Liver (tissue), 3 donors: ENCODE results near the gene PPFIA4.

Source experiments
- ATF3 ChIP-seq: IDR thresholded peaks from 2 replicates; pipeline ENCODE4 v1.6.1; 2016; ENCODE audit warnings: antibody characterized with exemption
- JUND ChIP-seq, 2 donors: IDR thresholded peaks; 2 replicates each; pipeline ENCODE4 v1.6.1; 2016; ENCODE audit warnings: antibody characterized with exemption in 2 of 2
- MAX ChIP-seq: IDR thresholded peaks from 2 replicates; pipeline ENCODE4 v1.6.1; 2016; ENCODE audit warnings: antibody characterized with exemption
- RAD21 ChIP-seq, 2 donors: IDR thresholded peaks; 2 replicates each; pipeline ENCODE4 v1.6.1; 2016; ENCODE audit warnings: antibody characterized with exemption in 2 of 2, mild to moderate bottlenecking in 2 of 2
- TAF1 ChIP-seq: conservative IDR thresholded peaks from 2 replicates; pipeline ENCODE4 v1.6.1; 2016; ENCODE audit warnings: antibody characterized with exemption, mild to moderate bottlenecking
- YY1 ChIP-seq: IDR thresholded peaks from 2 replicates; pipeline ENCODE4 v1.6.1; 2016; ENCODE audit warnings: antibody characterized with exemption, mild to moderate bottlenecking
- TF ChIP-seq, protein P1 (sequence below): fragments of 150-350 bp; IDR thresholded peaks from 2 replicates; pipeline ENCODE4 v1.5.1; 2017; ENCODE audit warnings: improper control_type of control experiment, low read depth, low read length; ENCODE audit not compliant: missing input control
- TF ChIP-seq, protein P2 (sequence below): IDR thresholded peaks from 2 replicates; pipeline ENCODE4 v1.6.1; 2016; ENCODE audit warnings: antibody characterized with exemption
- TF ChIP-seq, protein P3 (sequence below): IDR thresholded peaks from 2 replicates; pipeline ENCODE4 v1.6.1; 2016; ENCODE audit warnings: antibody characterized with exemption, mild to moderate bottlenecking
- donor health status: healthy.
- donor health status: healthy.

- TF ChIP-seq, protein P1, sequence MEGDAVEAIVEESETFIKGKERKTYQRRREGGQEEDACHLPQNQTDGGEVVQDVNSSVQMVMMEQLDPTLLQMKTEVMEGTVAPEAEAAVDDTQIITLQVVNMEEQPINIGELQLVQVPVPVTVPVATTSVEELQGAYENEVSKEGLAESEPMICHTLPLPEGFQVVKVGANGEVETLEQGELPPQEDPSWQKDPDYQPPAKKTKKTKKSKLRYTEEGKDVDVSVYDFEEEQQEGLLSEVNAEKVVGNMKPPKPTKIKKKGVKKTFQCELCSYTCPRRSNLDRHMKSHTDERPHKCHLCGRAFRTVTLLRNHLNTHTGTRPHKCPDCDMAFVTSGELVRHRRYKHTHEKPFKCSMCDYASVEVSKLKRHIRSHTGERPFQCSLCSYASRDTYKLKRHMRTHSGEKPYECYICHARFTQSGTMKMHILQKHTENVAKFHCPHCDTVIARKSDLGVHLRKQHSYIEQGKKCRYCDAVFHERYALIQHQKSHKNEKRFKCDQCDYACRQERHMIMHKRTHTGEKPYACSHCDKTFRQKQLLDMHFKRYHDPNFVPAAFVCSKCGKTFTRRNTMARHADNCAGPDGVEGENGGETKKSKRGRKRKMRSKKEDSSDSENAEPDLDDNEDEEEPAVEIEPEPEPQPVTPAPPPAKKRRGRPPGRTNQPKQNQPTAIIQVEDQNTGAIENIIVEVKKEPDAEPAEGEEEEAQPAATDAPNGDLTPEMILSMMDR, result no peak
- TF ChIP-seq YY1, result no peak
- no peak for TF ChIP-seq TAF1
- TF ChIP-seq, protein P2, sequence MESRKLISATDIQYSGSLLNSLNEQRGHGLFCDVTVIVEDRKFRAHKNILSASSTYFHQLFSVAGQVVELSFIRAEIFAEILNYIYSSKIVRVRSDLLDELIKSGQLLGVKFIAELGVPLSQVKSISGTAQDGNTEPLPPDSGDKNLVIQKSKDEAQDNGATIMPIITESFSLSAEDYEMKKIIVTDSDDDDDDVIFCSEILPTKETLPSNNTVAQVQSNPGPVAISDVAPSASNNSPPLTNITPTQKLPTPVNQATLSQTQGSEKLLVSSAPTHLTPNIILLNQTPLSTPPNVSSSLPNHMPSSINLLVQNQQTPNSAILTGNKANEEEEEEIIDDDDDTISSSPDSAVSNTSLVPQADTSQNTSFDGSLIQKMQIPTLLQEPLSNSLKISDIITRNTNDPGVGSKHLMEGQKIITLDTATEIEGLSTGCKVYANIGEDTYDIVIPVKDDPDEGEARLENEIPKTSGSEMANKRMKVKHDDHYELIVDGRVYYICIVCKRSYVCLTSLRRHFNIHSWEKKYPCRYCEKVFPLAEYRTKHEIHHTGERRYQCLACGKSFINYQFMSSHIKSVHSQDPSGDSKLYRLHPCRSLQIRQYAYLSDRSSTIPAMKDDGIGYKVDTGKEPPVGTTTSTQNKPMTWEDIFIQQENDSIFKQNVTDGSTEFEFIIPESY, result no peak
- TF ChIP-seq ATF3, result no peak
- TF ChIP-seq, protein P3, sequence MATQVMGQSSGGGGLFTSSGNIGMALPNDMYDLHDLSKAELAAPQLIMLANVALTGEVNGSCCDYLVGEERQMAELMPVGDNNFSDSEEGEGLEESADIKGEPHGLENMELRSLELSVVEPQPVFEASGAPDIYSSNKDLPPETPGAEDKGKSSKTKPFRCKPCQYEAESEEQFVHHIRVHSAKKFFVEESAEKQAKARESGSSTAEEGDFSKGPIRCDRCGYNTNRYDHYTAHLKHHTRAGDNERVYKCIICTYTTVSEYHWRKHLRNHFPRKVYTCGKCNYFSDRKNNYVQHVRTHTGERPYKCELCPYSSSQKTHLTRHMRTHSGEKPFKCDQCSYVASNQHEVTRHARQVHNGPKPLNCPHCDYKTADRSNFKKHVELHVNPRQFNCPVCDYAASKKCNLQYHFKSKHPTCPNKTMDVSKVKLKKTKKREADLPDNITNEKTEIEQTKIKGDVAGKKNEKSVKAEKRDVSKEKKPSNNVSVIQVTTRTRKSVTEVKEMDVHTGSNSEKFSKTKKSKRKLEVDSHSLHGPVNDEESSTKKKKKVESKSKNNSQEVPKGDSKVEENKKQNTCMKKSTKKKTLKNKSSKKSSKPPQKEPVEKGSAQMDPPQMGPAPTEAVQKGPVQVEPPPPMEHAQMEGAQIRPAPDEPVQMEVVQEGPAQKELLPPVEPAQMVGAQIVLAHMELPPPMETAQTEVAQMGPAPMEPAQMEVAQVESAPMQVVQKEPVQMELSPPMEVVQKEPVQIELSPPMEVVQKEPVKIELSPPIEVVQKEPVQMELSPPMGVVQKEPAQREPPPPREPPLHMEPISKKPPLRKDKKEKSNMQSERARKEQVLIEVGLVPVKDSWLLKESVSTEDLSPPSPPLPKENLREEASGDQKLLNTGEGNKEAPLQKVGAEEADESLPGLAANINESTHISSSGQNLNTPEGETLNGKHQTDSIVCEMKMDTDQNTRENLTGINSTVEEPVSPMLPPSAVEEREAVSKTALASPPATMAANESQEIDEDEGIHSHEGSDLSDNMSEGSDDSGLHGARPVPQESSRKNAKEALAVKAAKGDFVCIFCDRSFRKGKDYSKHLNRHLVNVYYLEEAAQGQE, result no peak
- TF ChIP-seq RAD21 (IDR thresholded peaks at IDR 0.05), result no peak
- no peak for TF ChIP-seq MAX
- no peak for TF ChIP-seq JUND (IDR thresholded peaks at IDR 0.05)
These were observed 5.2 kb downstream of the PPFIA4 start for GRCh38 chr1:203031467-203031866.
